HT1080 (cell line): ENCODE measurements around the gene RNF152. TPM values are rescaled to one million over a fixed set of nuclear protein-coding genes. Genes with fewer than 3 reads are reported as not detected.

Experiments used
- DNase-seq: peaks from one replicate; pipeline ENCODE4 v3.0.0-alpha.2; 2015; ENCODE audit warnings: low read depth
- total RNA-seq: library from RNA; depleted of rRNA; stranded (reverse); fragments of >200 nt; shearing (Covaris generic); gene quantifications from 2 replicates; pipeline ENCODE4 v1.2.3, GENCODE V29; 2014

RNF152 gene
- total RNA-seq, 1 experiment from 2014 or later: 4.0 TPM

DNA sequence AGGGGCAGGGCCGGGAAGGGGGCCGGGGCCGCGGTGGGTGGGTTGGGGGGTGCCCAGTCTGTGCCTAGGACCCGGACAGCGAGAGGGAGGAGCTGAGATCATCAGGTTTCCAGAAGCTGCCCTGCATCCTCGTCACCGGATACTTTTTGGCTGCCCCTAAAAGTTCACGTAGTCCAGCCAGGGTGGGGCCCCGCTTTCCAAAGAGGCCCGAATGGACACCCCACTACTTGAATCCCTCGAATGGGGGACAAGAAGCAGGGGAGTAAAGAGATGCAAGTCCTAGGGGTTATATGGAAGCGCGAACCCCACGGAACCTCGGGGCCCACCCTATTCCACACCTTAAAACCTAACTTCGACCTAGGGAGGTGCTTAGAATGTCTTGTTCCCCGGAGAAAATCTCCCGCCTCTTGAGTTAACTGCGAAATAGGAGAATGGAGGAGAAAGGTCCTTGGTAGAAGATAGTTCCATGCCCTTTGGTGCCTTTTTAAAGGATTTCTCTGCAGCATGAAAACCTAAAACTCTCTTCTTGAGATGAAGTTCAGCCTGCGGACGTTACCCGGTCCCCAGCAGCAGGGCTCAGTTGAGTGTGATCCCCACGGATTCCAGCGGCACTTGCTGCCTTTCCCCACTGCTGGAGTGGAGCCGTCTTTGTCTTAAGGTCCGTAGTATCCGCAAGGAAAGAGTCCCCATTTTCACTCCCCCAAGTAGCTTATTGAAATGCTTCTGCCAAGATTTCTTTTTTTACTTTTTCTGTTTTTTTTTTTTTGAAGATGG is 2.1 kb upstream of the RNF152 start:
- DNase-seq: no peak

DNA sequence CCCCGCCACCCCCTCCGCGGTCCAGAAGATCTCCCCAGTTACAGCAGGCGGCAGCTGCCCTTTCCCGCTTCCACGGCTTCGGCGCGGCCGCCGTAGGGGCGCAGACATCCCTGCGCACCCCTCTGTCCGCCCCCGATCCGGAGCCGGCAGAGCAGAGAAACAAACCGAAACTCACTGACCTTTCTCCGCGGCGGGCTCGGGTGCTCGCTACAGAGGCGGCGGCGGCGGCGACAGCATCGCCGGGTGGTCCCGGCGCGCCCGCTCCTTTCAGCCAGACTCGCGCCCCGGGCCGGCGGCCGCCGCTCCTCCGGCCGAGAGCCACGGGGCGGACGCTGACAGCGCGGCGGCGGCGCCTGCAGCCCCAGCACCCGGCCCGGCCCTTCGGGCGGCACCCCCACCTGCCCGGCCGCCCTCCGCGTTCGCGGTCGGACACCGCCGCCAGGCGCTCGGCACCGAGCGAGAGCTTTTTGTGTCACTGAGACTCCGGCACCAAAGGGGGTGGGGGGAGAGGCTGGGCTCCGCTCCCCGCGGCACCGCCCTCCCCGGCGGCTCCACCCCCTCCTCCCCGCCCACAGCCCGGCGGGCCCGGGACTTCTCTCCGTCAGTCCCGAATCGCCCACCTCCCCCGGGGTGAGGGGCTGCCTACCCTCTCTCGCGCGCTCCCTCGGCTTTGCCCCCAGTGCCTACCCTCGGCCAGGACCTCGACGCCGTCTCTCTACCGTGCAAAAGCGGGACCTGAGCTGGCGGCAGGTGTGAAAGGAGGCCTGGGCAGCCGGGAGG is 1.4 kb upstream of the RNF152 start:
- DNase-seq: peak; percentile 61

DNA sequence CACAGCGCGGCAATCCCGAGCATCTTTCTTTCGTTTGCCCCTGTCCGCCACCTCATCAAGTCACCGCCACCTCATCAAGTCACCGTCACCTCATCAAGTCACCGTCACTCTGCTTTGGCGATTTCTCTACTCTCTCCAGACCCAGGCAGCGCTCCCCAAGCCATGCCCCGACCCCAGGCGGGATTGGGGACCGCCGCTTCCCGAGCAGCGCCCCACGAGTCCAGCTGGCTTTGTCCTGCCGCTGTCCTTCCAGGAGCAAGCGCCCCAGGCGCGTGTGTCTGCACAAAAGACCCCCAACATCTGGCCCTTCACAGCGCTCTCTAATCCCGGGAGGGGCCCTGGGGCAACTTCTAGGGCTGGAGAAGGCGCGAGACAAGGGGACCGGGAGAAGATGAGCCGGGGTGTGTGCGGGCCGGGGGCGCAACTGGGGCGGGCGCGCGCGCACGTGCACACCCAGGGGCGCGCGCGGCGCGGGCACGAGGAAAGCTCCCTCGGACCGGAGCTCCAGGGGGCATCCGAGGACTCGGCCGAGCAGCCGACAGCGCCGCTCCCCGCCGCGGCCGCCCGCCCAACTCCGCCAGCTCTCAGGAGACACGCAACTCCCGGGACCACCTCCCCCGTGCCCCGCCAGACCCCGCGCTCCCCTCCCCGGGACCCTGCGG is 633 bp upstream of the RNF152 start:
- DNase-seq: peak; percentile 21

DNA sequence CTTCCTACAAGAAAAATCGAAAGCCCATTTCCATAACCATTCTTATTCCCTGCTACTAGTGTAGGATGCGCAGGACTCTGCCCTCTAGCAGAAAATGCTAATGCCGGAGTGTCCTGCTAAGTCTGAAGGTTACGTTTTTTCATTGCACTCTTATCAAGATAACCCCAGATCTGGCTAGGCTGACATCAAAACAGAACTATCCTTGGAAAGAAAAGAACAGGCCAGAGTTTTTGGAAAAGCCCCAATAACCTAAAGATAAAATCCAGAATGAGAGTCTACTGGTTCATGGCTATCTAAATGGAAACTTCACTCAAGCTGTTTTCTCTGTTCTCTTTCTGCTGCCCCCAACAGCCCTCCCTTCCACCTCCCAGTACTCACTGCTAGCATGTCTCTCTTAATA is 913 bp downstream of the RNF152 start:
- no peak for DNase-seq

DNA sequence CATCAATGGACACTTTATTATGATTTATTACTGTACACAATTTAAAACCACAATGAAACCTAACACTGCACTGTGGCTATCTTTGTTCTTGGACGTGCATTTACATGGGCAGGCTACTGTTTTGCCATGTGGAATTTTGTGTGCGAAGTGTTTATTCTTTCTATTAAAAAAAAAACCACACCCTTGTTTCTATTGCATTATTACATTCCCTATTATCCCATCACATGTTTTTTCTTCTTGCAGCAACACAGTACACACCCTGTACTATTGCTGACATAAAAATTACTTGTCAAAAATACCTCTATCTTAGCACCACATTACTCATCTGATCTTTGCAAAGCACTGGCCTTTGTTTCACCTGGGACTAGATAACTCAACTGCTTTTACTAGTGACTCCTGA is 1.5 kb downstream of the RNF152 start:
- DNase-seq: no peak

DNA sequence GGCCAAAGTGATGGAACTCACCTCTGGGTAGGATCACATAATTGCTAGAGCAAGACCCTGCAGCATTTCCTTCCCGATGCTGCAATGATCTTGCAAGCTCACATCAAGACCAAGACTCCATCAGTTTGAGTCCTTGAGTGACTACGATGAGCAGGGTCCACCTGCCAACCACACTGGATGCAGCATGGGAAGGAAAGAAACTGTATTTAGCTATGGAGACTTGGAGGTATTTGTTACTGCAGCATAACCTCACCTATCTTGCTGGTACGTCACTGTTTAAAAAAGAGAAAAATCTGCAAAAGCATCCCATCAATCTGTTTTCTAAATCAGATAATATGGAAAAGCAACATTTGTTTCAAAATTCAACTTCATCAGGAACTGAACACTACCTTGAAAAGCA is 2.5 kb downstream of the RNF152 start:
- no peak for DNase-seq

DNA sequence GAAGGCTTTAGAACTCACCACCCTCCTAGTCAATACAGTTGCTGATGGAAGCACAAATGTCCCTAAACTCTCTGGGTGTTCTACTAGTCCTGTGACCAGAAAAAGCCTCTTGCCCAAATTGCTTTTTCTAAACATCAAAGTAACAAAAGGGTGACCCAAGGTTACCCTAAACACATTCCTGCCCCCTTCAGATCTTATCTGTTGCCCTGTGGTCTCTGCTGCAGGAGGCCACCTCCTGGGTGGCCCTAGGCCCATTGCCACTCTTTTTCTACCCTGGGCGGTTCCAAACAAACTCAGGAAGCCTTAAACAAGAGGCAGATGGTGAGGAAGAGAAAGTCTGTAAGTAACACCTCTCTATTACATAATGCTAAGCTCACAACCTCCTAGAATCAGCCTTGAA is 3.3 kb downstream of the RNF152 start:
- no peak for DNase-seq

DNA sequence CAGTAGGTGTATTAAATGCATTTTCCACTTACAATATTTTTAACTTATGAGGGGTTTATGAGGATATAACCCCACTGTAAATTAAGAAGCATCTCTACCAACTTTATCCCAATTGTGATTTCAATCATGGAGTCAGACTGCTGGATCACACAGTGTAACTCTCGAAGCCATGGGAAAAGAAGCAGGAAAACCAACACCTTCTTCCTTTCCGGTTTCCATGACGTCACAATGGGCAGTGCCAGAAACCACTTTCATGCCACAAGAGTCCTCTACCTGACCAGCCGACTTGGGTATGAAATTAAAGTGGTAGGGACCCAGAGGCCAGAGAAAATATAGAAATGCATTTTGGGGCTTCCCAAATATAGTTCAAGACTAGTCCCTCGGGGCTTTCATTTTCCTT is 4.2 kb downstream of the RNF152 start:
- DNase-seq: no peak

DNA sequence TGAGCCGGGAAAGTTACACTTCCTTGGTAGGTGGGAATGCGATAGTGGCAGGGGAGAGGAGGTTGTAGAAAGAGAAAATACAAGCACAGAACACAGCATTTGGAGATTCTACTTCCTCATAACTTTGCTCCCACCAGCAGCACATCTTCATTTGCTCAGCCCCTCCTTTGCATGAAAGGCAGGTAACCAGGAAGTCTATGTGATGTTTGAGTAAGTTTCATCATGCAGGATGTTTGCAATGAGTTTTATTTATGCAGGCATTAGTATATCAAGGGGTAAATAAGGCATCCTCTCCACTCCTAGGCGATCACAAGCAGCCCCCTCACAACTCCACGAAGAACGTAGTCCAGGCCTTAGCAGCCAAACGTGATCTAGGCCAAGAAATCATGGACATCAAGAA is 5.0 kb downstream of the RNF152 start:
- DNase-seq: no peak

DNA sequence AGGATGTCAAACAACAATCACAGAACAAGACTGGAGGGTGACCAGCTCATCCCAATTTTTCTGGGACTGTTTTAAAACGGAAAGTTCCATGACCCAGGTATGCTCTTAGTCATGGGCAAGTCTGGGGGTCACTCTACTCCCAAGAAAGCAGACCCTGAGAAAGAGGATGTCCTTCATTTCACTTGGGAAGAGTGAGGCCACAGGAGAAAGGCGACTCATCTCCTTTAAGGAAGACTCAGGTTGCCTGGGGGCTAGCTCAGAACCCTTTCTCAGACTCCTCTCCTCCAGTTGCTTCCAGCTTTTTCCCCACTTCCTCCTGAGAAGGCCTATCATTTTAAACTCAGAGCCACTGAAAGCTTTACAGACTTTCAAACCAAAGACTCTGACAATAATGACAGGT is 9.3 kb downstream of the RNF152 start:
- DNase-seq: peak; percentile 40

DNA sequence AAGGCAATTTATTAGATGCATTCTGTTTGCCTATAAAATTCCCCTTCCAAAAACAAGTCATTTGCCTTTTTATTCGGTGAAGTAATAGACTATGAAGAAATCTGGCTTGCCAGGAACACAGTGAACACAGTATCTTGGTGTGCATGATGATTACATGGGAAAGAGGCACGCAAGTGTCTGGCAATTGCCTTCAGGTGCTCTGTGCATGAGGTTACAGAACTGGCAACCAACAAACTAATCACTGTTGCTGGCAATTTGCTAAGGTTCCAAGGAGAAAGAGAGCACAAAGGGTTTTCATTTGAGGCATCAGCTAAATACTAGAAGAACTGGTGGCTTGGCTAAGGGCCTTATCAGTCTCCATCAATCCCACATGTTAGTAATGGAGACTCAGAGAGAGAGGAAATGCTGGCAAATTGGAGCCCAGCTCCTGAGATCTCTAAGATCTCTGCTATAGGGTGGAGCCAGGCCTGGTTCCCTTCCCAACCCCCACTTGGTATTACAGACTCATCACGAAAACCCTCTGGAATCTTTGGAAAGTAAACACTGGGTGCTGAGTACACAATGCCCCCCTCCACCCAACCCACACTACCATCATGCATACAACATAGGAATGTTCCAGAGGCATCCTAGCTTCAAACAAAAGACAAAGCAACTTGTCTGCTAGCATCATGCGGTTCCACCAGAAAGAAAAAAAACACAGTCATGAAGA is 10.4 kb downstream of the RNF152 start:
- no peak for DNase-seq

DNA sequence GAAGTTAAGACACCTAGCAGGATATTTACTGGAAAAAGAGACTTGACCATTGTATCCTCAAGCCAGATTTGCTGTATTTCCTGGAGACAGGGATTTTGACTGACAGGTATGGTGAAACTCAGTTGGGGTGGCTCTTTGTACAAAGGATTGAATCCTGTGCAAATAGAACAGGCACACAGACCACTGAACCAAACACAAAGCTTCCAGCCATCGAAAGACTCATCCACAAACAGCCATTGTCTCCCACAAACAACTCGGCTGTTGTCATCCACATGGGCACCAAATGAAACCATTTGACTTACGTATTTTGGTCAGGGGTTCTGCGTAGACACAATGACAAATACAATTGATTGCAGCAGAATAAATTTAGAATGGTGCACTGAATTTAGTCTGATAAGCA is 15.9 kb downstream of the RNF152 start:
- DNase-seq: no peak

DNA sequence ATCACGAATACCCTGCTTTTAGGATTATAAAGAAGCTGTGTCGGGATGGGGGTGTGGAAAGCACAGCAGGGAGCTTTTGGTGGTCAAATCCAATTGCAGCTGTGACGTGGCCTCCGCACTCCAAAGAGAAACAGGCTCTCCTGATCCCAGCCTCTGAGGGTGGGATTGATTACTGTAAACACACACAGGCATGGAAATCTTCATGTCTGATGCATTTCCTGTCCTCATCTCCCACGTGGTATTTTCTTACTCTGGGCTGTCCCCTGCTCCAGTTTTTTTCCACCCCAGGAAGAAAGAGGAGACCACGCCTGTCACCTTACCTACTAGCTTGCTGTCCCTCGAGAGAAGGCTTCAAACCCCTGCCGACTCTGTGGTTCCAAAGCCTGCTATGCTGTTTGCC is 22.7 kb downstream of the RNF152 start:
- DNase-seq: no peak

DNA sequence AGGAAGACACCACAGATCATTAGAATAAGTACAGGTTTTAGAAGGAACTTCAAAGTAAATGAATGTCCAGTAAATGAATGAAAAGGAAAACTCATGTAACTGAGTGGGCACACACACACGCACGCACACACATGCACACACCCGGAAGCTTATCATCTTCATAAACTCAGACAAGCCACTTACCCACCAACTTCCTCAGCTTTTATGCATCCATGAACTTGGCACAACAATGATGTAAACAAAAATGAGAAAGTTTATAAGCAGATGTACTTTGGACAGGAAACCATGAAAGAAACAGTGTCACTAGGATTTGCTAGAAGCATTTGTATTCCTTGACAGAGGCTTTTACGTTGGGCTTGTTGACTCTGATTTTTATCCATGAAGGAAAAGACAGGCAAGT is 23.2 kb downstream of the RNF152 start:
- no peak for DNase-seq

DNA sequence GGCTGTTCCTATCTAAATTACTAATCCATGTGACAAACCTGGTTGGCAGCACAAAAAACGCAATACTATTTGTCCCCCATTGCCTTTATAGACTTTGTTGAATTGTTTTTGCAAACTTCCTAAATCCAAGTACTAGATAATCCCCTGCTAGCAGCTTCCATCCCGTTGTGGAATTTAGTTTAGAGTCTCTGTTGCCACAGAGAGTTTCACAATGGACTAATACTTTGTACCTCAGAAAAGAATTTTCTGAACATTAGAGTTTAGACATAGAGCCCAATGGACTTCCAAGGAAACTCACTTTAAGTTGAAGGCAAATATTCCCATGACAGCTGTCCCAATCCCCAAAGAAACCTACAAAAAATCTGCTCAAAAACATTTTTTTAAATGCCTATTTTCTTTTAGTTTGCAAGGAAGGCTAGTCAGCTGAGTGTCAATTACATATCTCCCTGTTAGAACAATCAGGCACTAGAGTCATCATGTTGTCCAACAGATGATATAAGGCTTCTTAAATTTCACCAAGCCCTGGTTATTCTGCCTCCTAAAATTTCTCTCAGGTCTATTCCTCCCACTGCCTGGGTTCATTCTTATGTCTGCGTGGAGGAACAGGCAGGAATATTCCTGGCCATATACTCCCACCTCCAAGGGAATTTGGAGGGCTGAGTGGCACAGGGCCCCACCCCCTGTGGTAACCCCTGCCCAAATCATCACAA is 27.2 kb downstream of the RNF152 start:
- DNase-seq: no peak

DNA sequence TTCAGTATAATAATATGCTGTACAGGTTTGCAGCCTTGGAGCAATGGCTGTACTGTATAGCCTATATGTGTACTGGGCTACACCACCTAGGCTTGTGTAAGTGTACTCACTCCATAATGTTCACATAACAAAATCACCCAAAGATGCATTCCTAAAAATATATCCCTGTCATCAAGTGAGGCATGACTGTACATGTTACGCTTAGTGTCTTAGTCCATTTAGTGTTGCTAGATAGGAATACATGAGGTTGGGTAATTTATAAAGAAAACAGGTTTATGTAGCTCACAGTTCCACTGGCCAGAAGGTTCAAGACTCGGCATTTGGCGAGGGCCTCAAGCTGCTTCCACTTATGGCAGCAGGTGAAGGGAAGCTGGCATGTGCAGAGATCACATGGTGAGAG is 31.4 kb downstream of the RNF152 start:
- no peak for DNase-seq

DNA sequence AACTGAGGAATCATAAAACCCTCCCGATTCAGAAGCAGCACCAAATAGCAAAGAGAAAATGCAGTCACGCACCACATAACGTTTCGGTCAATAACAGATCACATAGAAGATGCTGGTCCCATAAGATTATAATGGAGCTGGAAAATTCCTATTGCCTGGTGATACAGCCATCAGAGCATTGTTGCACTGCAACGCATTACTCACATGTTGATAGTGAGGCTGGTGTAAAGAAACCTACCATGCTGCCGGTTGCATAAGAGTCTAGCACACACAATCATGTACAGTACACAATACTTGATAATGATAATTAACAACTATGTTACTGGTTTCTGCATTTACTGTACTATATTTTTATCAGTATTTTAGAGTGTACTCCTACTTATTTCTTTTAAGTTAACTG is 32.5 kb downstream of the RNF152 start:
- no peak for DNase-seq

DNA sequence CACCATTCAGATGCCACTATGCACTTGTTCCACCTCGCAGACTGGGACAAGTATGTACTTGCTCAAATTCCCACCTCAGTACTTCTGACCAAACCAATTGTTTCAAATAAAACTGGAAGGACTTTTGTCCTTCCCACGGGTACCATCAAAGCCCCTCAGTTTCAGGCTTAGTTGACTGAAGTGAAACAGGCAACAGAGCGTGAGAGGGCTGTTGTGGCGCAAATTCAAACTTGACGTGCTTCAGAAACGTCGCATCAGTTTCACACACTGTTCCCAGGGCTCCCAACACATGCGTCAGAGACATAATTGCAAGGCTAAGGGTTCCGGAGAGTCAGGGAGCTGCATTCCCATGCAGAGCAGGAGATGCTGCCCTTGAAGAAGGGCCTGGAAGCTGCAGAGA is 33.7 kb downstream of the RNF152 start:
- DNase-seq: no peak

DNA sequence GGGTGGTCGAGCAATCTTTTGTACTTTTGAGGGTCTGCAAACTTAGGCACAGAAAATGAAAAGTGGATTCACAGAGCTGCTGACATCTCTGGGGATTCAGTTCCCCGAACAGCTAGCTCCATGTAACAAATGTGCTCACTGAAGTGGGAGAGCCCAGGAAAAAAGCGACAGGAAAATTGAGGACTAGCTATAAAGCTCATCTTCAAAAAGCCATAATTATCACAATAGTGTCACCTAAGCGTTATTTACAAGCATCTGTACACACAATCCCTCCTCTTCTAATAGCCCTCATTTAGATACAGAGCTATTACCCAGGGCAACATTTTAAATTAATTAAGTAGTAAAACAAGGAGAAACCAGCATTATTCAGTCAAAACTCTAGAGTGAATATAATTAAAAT is 36.1 kb downstream of the RNF152 start:
- DNase-seq: no peak

DNA sequence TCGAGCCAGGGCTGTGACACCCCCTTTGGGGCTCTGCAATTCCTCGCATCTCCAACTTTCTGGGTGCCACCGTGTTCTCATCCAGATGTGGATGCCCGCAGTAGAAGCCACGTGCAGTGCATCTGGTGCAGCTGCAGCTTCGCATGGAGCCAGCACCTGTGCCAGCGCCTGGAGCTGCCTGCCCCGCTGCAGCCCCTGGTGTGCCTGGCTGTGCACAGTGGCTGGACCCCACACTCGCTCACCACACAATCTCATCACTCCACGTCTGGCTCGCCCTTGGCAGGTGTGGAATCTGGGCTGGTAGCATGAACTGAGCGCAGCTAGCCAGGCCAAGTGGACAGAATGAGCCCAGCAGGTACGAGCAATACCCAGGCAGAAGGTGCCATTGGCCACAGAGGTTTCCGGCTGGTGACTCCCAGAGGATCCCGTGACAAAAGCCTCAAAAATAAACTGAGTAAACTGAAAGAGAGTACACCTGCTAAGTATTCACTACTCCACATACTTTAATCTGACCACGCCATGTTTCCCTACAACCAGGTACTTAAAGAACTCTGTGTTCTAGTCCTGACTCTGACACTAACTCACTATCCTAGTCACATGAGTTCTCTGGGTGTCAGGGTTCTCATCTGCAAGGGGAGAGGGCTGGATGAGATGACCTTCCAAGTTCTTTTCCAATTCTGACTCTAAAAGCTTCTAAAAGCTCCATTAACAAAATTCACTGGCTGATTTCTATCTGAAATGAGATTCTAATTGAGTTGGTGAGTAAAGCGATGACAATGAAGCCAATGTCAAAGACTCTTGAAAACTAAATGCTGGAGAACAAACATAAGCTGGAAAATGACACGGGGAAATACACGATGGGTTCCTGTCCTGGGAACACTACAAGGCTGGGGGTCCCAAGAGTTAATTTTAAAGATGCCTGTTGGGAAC is 37.1 kb downstream of the RNF152 start:
- DNase-seq: no peak
